ENCODE measurements around the gene CYP4F2.
"Not testable (repeated sequence)": the region's sequence is repeated elsewhere in the genome, so short reads cannot be mapped to it uniquely, and the experiment has no call there.

Gene CYP4F2

GRCh38 chr19:15843203-15843893 lies 54.5 kb downstream of the CYP4F2 start:
- no CpG with 5 or more reads among the region's 5 CpGs for WGBS (ENCODE audit: extremely low coverage, insufficient coverage, insufficient read length)

GRCh38 chr19:15841875-15842569 lies 55.9 kb downstream of the CYP4F2 start:
- no CpG with 5 or more reads among the region's 11 CpGs for WGBS (ENCODE audit: extremely low coverage, insufficient coverage, insufficient read length)
- no peak overlapping the region for H4K8ac ChIP-seq (ENCODE audit: low read depth, low read length)

More at GRCh38 chr19:15843203-15843893, 54.5 kb downstream of the CYP4F2 start:
- Histone ChIP-seq H3K36me3 (ENCODE audit: control insufficient read depth in 1 of 2, insufficient read depth in 2 of 2, low read length in 2 of 2) (no peaks in the 10 kb centered on the region), H3K79me2 (ENCODE audit: control insufficient read depth, insufficient read depth, low read length, poor library complexity) (no peaks in the 10 kb centered on the region), H2BK120ac (ENCODE audit: insufficient read depth, low read length, poor library complexity) (no peak overlapping the region), H4K8ac (ENCODE audit: low read depth, low read length) (no peak overlapping the region), H3K4ac (ENCODE audit: low read depth, low read length) (no peak overlapping the region), H3K27me3 (ENCODE audit: insufficient read depth, low read length) (no peaks in the 10 kb centered on the region), H4K12ac (ENCODE audit: low read depth, low read length) (no peak overlapping the region), H2BK12ac (ENCODE audit: low read length) (no peak overlapping the region), H3K18ac (ENCODE audit: low read length) (no peak overlapping the region), H3K23ac (ENCODE audit: low read length) (no peak overlapping the region), H3K4me1 (ENCODE audit: control insufficient read depth in 1 of 2, insufficient read depth in 2 of 2, low read length in 2 of 2) (no peaks in the 10 kb centered on the region), H2AK5ac (ENCODE audit: low read length) (no peak overlapping the region), H3K14ac (ENCODE audit: low read length) (no peak overlapping the region), H4K91ac (ENCODE audit: low read depth, low read length) (no peak overlapping the region), H3K27ac (ENCODE audit: low read depth, low read length) (no peak overlapping the region), H3K9ac (ENCODE audit: low read length) (no peak overlapping the region), H3K4me2 (ENCODE audit: low read length) (no peak overlapping the region), H3K4me3 (ENCODE audit: low read depth, low read length) (no peak overlapping the region), H2BK5ac (ENCODE audit: low read depth, low read length, poor library complexity) (no peak overlapping the region), H2AFZ (ENCODE audit: insufficient read depth, low read length, poor library complexity) (no peak overlapping the region), H3K9me3 (ENCODE audit: insufficient read depth, low read depth, low read length) (peaks cover 12% of the 10 kb centered on the region), H3K79me1 (ENCODE audit: low read length) (no peaks in the 10 kb centered on the region)
- no peak for DNase-seq

GRCh38 chr19:15840833-15841232 lies 57.0 kb downstream of the CYP4F2 start:
- no peak for DNase-seq
- Histone ChIP-seq H3K27me3 (ENCODE audit: insufficient read depth, low read length) (no peaks in the 10 kb centered on the region), H3K18ac (ENCODE audit: low read length) (no peak overlapping the region), H3K14ac (ENCODE audit: low read length) (no peak overlapping the region), H3K79me2 (ENCODE audit: control insufficient read depth, insufficient read depth, low read length, poor library complexity) (no peaks in the 10 kb centered on the region), H2AK5ac (ENCODE audit: low read length) (no peak overlapping the region), H4K12ac (ENCODE audit: low read depth, low read length) (no peak overlapping the region), H3K9me3 (ENCODE audit: insufficient read depth, low read depth, low read length) (peaks cover 7% of the 10 kb centered on the region), H2BK5ac (ENCODE audit: low read depth, low read length, poor library complexity) (no peak overlapping the region), H3K4me1 (ENCODE audit: control insufficient read depth in 1 of 2, insufficient read depth in 2 of 2, low read length in 2 of 2) (no peaks in the 10 kb centered on the region), H3K23ac (ENCODE audit: low read length) (no peak overlapping the region), H3K9ac (ENCODE audit: low read length) (no peak overlapping the region), H4K8ac (ENCODE audit: low read depth, low read length) (no peak overlapping the region), H3K4me2 (ENCODE audit: low read length) (no peak overlapping the region), H2BK12ac (ENCODE audit: low read length) (no peak overlapping the region), H3K4me3 (ENCODE audit: low read depth, low read length) (no peak overlapping the region), H3K27ac (ENCODE audit: low read depth, low read length) (no peak overlapping the region), H3K36me3 (ENCODE audit: control insufficient read depth in 1 of 2, insufficient read depth in 2 of 2, low read length in 2 of 2) (no peaks in the 10 kb centered on the region), H3K79me1 (ENCODE audit: low read length) (peaks cover 5% of the 10 kb centered on the region), H3K4ac (ENCODE audit: low read depth, low read length) (no peak overlapping the region), H2BK120ac (ENCODE audit: insufficient read depth, low read length, poor library complexity) (no peak overlapping the region), H4K91ac (ENCODE audit: low read depth, low read length) (no peak overlapping the region), H2AFZ (ENCODE audit: insufficient read depth, low read length, poor library complexity) (no peak overlapping the region)
- no CpG with 5 or more reads among the region's 2 CpGs for WGBS (ENCODE audit: extremely low coverage, insufficient coverage, insufficient read length)

More at GRCh38 chr19:15841875-15842569, 55.9 kb downstream of the CYP4F2 start:
- Histone ChIP-seq H3K9me3 (ENCODE audit: insufficient read depth, low read depth, low read length) (peaks cover 11% of the 10 kb centered on the region), H2BK120ac (ENCODE audit: insufficient read depth, low read length, poor library complexity) (no peak overlapping the region), H3K36me3 (ENCODE audit: control insufficient read depth in 1 of 2, insufficient read depth in 2 of 2, low read length in 2 of 2) (no peaks in the 10 kb centered on the region), H3K9ac (ENCODE audit: low read length) (no peak overlapping the region), H3K4me1 (ENCODE audit: control insufficient read depth in 1 of 2, insufficient read depth in 2 of 2, low read length in 2 of 2) (no peaks in the 10 kb centered on the region), H2AFZ (ENCODE audit: insufficient read depth, low read length, poor library complexity) (no peak overlapping the region), H3K79me2 (ENCODE audit: control insufficient read depth, insufficient read depth, low read length, poor library complexity) (no peaks in the 10 kb centered on the region), H4K12ac (ENCODE audit: low read depth, low read length) (no peak overlapping the region), H3K4me3 (ENCODE audit: low read depth, low read length) (no peak overlapping the region), H4K91ac (ENCODE audit: low read depth, low read length) (no peak overlapping the region), H2BK12ac (ENCODE audit: low read length) (no peak overlapping the region), H3K27me3 (ENCODE audit: insufficient read depth, low read length) (no peaks in the 10 kb centered on the region), H3K79me1 (ENCODE audit: low read length) (no peaks in the 10 kb centered on the region), H3K14ac (ENCODE audit: low read length) (no peak overlapping the region), H3K4me2 (ENCODE audit: low read length) (no peak overlapping the region), H3K18ac (ENCODE audit: low read length) (no peak overlapping the region), H3K23ac (ENCODE audit: low read length) (no peak overlapping the region), H2AK5ac (ENCODE audit: low read length) (no peak overlapping the region), H3K4ac (ENCODE audit: low read depth, low read length) (no peak overlapping the region), H3K27ac (ENCODE audit: low read depth, low read length) (no peak overlapping the region), H2BK5ac (ENCODE audit: low read depth, low read length, poor library complexity) (no peak overlapping the region)
- DNase-seq: no peak

GRCh38 chr19:15839888-15840287 lies 58.0 kb downstream of the CYP4F2 start:
- not testable (repeated sequence) for H3K79me2 ChIP-seq (ENCODE audit: control insufficient read depth, insufficient read depth, low read length, poor library complexity); H3K4me2 ChIP-seq (ENCODE audit: low read length); H4K8ac ChIP-seq (ENCODE audit: low read depth, low read length); H3K27ac ChIP-seq (ENCODE audit: low read depth, low read length); H3K4me3 ChIP-seq (ENCODE audit: low read depth, low read length); H3K23ac ChIP-seq (ENCODE audit: low read length); H2AK5ac ChIP-seq (ENCODE audit: low read length); H3K79me1 ChIP-seq (ENCODE audit: low read length); H3K36me3 ChIP-seq (ENCODE audit: control insufficient read depth in 1 of 2, insufficient read depth in 2 of 2, low read length in 2 of 2); H3K18ac ChIP-seq (ENCODE audit: low read length); DNase-seq; H2BK12ac ChIP-seq (ENCODE audit: low read length); H3K9me3 ChIP-seq (ENCODE audit: insufficient read depth, low read depth, low read length); H2BK120ac ChIP-seq (ENCODE audit: insufficient read depth, low read length, poor library complexity); H2AFZ ChIP-seq (ENCODE audit: insufficient read depth, low read length, poor library complexity); H4K91ac ChIP-seq (ENCODE audit: low read depth, low read length); H3K4me1 ChIP-seq (ENCODE audit: control insufficient read depth in 1 of 2, insufficient read depth in 2 of 2, low read length in 2 of 2); H4K12ac ChIP-seq (ENCODE audit: low read depth, low read length); H2BK5ac ChIP-seq (ENCODE audit: low read depth, low read length, poor library complexity); H3K27me3 ChIP-seq (ENCODE audit: insufficient read depth, low read length); H3K14ac ChIP-seq (ENCODE audit: low read length); H3K4ac ChIP-seq (ENCODE audit: low read depth, low read length); H3K9ac ChIP-seq (ENCODE audit: low read length)
- WGBS (ENCODE audit: extremely low coverage, insufficient coverage, insufficient read length): no CpG with 5 or more reads among the region's 4 CpGs

Data from trophoblast cell (in vitro differentiated cells and primary cell).